T-helper 2 cell (primary cell): ENCODE measurements around the gene DKK3.

Source experiments
- DNase-seq, 5 experiments: peaks; one replicate each; pipeline versions ENCODE4 v3.0.0 to v3.0.0-alpha.2; 2012 to 2022

DKK3 gene

DNA sequence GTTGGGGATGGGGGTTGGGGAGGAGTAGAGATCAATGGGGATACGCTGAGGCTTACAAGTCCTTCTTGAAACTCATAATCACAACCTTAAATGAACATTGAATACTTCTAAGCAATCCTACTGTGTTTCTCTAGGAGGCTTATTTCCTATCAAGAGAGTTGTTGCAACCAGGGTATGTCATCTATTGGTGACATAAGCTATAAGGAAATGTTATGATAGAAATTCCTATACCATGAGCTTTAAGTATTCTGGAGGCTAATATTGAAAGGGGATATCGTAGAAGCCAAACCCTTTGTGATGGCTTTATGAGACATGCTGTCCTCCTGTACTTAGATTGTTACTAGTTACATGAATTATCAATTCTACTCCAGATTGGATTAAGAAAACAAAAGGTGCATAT lies 72.9 kb downstream of the DKK3 start:
- DNase-seq: no peak

DNA sequence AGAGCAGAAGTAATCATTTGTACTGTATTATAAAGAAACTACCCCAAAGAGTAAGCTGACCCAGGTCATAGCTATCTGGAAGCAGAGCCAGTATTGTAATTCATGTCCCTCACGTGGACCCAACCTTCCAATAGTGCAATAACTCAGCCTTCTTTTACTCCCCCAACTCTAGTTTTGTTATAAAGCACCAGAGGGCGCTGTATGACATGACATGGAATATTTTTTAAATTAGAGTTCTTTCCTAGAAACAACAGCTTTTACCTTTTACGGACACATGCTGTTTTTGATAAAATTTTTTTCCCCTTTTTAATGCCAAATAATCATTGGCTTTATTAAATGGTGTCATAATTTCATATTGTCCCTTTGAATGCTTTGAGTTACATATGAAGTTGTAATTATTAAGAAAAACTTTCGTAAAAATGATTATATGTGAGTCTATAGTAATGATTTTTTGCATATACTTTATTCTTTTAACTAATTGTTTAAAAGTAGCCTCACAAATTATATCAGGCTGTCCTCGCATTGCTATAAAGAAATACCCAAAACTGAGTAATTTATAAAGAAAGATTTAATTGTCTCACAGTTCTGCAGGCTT lies 76.9 kb downstream of the DKK3 start:
- DNase-seq: peak in 2 of 5 experiments; percentile 13 to 44

DNA sequence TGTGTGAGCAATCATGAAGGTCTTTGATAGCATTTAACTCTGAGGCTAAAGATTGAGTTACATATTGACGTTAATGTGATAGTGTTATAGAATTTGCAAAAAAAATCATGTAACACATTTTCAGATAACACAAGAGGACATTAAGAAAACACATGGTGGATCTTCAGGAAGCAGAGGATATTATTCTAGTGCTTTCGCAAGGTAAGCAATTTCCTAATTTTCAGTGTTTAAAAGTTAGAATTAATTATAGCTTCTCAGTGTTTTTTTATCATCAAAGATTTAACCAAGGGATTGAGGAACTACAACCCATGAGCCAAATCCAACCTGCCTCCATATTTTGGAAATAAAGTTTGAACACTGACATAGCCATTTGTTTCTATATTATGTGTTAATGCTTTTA lies 78.5 kb downstream of the DKK3 start:
- DNase-seq: no peak

GRCh38 chr11:11923828-11924227 lies 84.6 kb downstream of the DKK3 start:
- no peak for DNase-seq

GRCh38 chr11:11916981-11917399 lies 91.4 kb downstream of the DKK3 start:
- no peak for DNase-seq

- no peak for DNase-seq
Measured at GRCh38 chr11:11915625-11916024, 92.8 kb downstream of the DKK3 start.

GRCh38 chr11:11913395-11913794 lies 95.0 kb downstream of the DKK3 start:
- DNase-seq: no peak
